Nephron progenitor cell (in vitro differentiated cells): ENCODE data around the gene PATZ1.
A peak's percentile ranks its signal among the peaks of the same experiment; 100 is the strongest.
"Not testable (repeated sequence)": the region's sequence is repeated elsewhere in the genome, so short reads cannot be mapped to it uniquely, and the experiment has no call there.

Source experiments
- DNase-seq: peaks from one replicate; pipeline ENCODE4 v3.0.0; 2021
- H3K27ac Mint-ChIP-seq: 2 replicates; pipeline ENCODE4 v1.8.0; 2021; ENCODE audit warnings: mild to moderate bottlenecking, moderate library complexity, mixed read lengths
- H3K27me3 Mint-ChIP-seq: 2 replicates; pipeline ENCODE4 v1.8.0; 2021; ENCODE audit warnings: mild to moderate bottlenecking, low read depth, mixed read lengths; ENCODE audit not compliant: poor library complexity
- H3K36me3 Mint-ChIP-seq: 2 replicates; pipeline ENCODE4 v1.8.0; 2021; ENCODE audit warnings: low read depth, mixed read lengths
- H3K4me1 Mint-ChIP-seq: 2 replicates; pipeline ENCODE4 v1.8.0; 2021; ENCODE audit warnings: mixed read lengths
- H3K4me3 Mint-ChIP-seq: 2 replicates; pipeline ENCODE4 v1.8.0; 2021; ENCODE audit warnings: mild to moderate bottlenecking, moderate library complexity, mixed read lengths
- H3K9me3 Mint-ChIP-seq: 2 replicates; pipeline ENCODE4 v1.8.0; 2021; ENCODE audit warnings: mild to moderate bottlenecking, moderate library complexity, mixed read lengths
- CTCF ChIP-seq: fragments of 200-600 bp; sonication (generic); IDR thresholded peaks from 2 replicates; pipeline ENCODE4 v1.5.0; 2021; ENCODE audit warnings: antibody characterized with exemption

The PATZ1 gene, protein sequence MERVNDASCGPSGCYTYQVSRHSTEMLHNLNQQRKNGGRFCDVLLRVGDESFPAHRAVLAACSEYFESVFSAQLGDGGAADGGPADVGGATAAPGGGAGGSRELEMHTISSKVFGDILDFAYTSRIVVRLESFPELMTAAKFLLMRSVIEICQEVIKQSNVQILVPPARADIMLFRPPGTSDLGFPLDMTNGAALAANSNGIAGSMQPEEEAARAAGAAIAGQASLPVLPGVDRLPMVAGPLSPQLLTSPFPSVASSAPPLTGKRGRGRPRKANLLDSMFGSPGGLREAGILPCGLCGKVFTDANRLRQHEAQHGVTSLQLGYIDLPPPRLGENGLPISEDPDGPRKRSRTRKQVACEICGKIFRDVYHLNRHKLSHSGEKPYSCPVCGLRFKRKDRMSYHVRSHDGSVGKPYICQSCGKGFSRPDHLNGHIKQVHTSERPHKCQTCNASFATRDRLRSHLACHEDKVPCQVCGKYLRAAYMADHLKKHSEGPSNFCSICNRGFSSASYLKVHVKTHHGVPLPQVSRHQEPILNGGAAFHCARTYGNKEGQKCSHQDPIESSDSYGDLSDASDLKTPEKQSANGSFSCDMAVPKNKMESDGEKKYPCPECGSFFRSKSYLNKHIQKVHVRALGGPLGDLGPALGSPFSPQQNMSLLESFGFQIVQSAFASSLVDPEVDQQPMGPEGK

DNA sequence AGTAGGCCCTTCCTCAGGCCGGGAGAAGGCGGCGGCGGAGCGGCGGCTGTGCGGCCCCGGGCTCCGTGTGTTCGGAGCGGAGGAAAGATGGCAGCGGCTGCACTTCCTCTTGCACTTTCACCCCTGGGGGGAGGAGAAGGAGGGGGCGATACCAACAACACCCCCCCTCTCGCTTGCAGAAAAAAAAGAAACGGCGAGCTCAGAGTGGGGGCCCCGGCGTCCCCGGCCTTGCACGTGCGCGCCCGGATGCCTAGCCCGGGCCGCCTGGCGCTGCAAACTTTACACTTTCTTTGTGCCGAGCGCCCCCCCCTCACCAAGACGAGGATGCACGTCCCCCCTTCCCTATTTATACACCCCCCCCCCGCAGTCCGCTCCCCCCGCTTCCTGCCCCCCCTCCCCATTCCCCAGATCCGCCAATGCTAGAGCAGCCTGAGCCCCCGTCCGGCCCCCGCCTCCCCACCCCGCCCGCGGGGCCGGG lies at the start of gene PATZ1:
PATZ1 (minus strand) TSS at position 92 of the 478 bp plus-strand sequence. CDS start 744 bp downstream, outside the sequence.
- peaks cover 55% of the 10 kb centered on the region for H3K4me1 Mint-ChIP-seq
- peak within 1 kb of the TSS; percentile 88 for H3K4me3 Mint-ChIP-seq
- no peaks in the 10 kb centered on the region for H3K9me3 Mint-ChIP-seq
- no peak for DNase-seq
- H3K36me3 Mint-ChIP-seq: peaks cover 11% of the 10 kb centered on the region
- peaks cover 3% of the 10 kb centered on the region for H3K27me3 Mint-ChIP-seq
- peak within 1 kb of the TSS; percentile 96 for H3K27ac Mint-ChIP-seq
- TF ChIP-seq CTCF: no peak

GRCh38 chr22:31394326-31394725 lies 48.2 kb upstream of the PATZ1 start:
- Mint-ChIP-seq H3K4me1 (peaks cover 16% of the 10 kb centered on the region), H3K27me3 (peaks cover 15% of the 10 kb centered on the region), H3K4me3 (no peak overlapping the region)

GRCh38 chr22:31393893-31394292 lies 47.7 kb upstream of the PATZ1 start:
- Mint-ChIP-seq H3K4me3 (no peak overlapping the region), H3K27ac (no peak overlapping the region), H3K36me3 (no peaks in the 10 kb centered on the region), H3K4me1 (peaks cover 14% of the 10 kb centered on the region), H3K9me3 (peaks cover 5% of the 10 kb centered on the region), H3K27me3 (peaks cover 15% of the 10 kb centered on the region)
- no peak for DNase-seq
- TF ChIP-seq CTCF: no peak

More at GRCh38 chr22:31394326-31394725, 48.2 kb upstream of the PATZ1 start:
- DNase-seq: no peak
- peaks cover 5% of the 10 kb centered on the region for H3K9me3 Mint-ChIP-seq
- TF ChIP-seq CTCF: no peak
- H3K36me3 Mint-ChIP-seq: no peaks in the 10 kb centered on the region
- H3K27ac Mint-ChIP-seq: no peak overlapping the region

- not testable (repeated sequence) for H3K4me1 Mint-ChIP-seq, H3K27ac Mint-ChIP-seq, H3K4me3 Mint-ChIP-seq, DNase-seq, H3K36me3 Mint-ChIP-seq, H3K9me3 Mint-ChIP-seq
- peaks cover 19% of the 10 kb centered on the region for H3K27me3 Mint-ChIP-seq
Measured at GRCh38 chr22:31378651-31379050, 32.5 kb upstream of the PATZ1 start.

- H3K27me3 Mint-ChIP-seq: peaks cover 16% of the 10 kb centered on the region
- DNase-seq: no peak
- no peak overlapping the region for H3K4me3 Mint-ChIP-seq
- H3K4me1 Mint-ChIP-seq: no peaks in the 10 kb centered on the region
- TF ChIP-seq CTCF: no peak
- no peaks in the 10 kb centered on the region for H3K9me3 Mint-ChIP-seq
- peak overlapping the region; percentile 51 for H3K27ac Mint-ChIP-seq
- no peaks in the 10 kb centered on the region for H3K36me3 Mint-ChIP-seq
Measured at GRCh38 chr22:31378123-31378522, 32.0 kb upstream of the PATZ1 start.

- H3K4me1 Mint-ChIP-seq: no peaks in the 10 kb centered on the region
- DNase-seq: no peak
- no peaks in the 10 kb centered on the region for H3K9me3 Mint-ChIP-seq
- no peak for TF ChIP-seq CTCF
- peaks cover 16% of the 10 kb centered on the region for H3K27me3 Mint-ChIP-seq
- H3K4me3 Mint-ChIP-seq: no peak overlapping the region
- H3K27ac Mint-ChIP-seq: peak overlapping the region; percentile 69
- no peaks in the 10 kb centered on the region for H3K36me3 Mint-ChIP-seq
Measured at GRCh38 chr22:31377612-31378011, 31.5 kb upstream of the PATZ1 start.
